GM18499 (cell line): Measurements from ENCODE around the gene ABHD17B.

Experiments used
- ATAC-seq: cut with Tn5 transposase; IDR thresholded peaks from one replicate; pipeline ENCODE4 v1.9.1; 2021; ENCODE audit warnings: moderate number of reproducible peaks; ENCODE audit not compliant: insufficient read depth, unreplicated experiment

ABHD17B gene

DNA sequence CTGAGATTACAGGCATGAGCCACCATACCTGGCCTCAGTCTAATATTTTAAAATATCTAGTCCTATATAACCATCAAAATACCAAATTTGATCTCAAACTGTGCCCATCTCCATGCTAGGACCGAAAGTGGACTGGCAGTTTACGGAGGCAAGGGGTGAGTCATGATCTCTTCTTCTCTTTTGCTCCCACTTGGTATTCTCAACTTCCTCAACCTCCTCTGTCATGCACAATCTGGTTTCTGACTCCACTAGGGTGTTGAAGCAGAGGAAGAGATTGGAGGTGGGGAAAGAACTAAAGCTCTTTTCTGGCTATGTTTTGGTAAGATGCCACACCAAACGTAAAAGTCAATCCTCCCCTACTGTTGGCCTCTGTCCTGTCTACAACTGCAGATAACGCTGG is 86.7 kb downstream of the ABHD17B start:
- ATAC-seq: no peak

DNA sequence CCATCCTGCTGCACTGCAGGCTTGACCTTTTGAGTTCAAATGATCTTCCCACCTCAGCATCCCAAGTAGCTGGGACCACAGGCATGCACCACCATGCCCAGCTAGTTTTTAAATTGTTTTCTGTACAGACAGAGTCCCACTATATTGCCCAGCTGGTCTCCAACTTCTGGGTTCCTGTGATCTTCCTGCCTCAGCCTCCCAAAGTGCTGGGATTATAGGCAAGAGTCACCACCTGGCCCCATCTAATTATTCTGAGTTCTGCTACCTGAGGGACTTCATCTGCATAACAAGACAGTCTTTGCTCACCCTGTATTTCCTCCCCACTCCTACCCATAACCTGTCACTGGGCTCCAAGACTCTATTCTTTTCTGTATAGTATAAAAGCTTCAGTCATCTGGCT is 88.1 kb downstream of the ABHD17B start:
- ATAC-seq: no peak

DNA sequence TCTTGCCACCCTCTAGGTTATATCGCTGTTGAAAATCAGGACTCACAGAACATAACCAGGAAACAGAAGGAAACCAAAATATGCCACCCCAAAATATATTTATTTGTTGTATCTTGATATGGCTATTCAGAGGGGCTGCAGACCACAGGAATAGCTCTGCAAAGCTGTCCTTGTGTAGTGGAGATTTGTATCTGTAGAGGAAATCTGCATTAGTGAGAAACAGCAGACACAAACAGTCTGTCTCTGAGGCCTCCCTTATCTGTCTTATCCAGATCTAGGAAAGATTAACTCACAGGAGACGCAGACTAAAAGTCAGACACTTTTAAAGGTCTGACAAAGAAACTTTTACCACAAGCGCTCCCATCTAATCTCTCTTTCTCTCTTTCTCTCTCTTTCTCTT is 88.5 kb downstream of the ABHD17B start:
- no peak for ATAC-seq

DNA sequence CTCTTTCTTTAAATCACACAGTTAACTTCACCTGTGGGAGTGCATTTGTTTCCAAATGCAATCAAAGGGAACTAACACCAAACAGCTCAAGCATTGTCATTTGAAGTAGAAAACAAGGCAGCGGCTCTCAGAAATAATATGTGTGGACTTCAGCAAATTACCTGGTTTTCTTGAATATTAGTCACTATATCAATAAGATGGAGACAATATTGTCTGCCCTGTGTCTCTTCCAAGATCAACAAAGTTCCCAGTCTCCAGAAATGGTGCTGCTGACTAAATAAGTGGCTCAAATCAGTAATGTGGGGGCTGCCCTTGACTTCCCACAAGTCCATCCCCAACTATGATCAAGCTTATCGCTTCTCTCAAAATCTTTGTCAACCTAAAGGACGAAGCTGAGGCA is 89.6 kb downstream of the ABHD17B start:
- ATAC-seq: no peak

DNA sequence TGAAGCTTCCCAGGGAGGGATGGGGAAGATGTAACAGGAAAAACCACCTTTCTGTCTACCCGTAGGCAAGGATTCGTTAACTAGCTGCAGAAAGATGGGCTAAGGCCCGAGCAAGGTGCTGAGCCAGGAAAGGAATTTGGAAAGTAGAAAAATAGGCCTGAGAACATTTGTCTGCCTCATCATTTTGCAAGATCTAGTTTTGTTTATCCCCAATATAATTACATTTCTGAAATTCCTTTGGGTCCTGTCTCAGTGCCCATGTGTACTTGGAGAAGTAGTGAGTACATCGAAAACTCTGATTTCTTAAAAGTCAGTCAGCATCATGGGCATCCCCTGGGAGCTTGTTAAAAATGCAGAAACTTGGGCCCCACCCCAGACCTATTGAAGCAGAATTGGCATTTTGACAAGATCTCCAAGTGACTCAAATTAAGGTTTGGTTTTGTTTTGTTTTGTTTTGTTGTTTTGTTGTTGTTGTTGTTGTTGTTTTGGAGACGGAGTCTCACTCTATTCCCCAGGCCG is 90.5 kb downstream of the ABHD17B start:
- no peak for ATAC-seq

DNA sequence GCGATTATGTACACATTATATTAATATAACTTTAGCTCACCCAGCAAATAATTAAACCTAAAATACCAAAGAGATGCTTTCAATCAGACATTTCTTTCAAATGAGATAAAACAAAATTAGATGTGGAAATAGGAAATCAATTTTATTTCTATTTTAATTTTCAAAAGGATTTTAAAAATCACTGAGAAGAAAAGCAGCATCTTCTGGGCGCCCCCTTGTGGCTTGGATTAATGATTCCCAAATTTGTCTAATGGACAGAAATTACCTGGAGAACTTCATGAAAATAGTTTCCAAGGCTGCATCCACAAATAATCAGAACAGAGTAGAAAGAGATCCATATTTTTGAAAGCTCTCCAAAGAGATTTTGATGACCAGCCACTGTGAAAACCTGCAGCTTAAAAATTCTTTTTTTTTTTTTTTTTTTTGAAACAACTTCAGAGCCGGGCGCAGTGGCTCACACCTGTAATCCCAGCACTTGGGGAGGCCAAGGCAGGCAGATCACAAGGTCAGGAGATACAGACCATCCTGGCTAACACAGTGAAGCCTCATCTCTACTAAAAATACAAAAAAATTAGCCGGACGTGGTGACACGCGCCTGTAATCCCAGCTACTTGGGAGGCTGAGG is 91.8 kb downstream of the ABHD17B start:
- ATAC-seq: no peak

DNA sequence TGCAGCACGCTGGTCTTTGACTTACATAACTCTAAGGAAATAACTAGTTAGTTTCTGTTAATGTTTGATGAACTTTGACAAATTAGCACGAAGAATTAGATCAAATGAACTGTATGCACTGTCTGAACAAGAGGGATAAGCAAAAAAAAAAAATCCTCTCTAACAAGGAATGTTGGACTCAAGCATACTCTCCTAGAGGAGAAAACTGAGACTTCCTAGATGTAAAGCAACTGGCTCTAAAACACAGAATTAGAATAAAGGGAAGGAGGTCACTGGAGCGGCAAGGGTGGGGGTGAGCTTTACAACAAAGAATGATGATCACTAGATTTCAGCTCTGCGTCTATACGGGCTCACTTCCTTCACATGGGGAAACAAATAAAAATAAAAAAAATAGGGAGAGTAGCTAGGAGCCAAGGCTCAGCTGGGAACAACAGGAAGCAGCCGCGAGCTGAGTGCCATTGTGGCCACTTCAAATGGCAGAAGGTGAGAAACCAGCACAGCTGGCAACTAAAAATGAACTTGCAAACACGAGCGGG is 94.0 kb downstream of the ABHD17B start:
- no peak for ATAC-seq
